Retinal pigment epithelial cell (primary cell): ENCODE results near the gene SHROOM2.

ENCODE experiments used
- DNase-seq: peaks from one replicate; pipeline ENCODE4 v3.0.0-alpha.2; 2010; ENCODE audit warnings: low read depth
- H3K4me3 ChIP-seq: 2 replicates; pipeline ENCODE4 v1.5.1; 2011; ENCODE audit warnings: mild to moderate bottlenecking, low read length, control low read depth, moderate library complexity
- CTCF ChIP-seq: conservative IDR thresholded peaks from 2 replicates; pipeline ENCODE4 v1.5.1; 2011; ENCODE audit warnings: low read depth, low read length, control low read depth, inconsistent platforms

SHROOM2 gene

GRCh38 chrX:9884031-9884779, 98.0 kb downstream of the SHROOM2 start:
- H3K4me3 ChIP-seq: no peak overlapping the region
- no peak for TF ChIP-seq CTCF
- no peak for DNase-seq

GRCh38 chrX:9885150-9885549, 98.9 kb downstream of the SHROOM2 start:
- TF ChIP-seq CTCF: peak; percentile 79
- no peak overlapping the region for H3K4me3 ChIP-seq
- DNase-seq: no peak

- no peak for DNase-seq
- no peak overlapping the region for H3K4me3 ChIP-seq
- TF ChIP-seq CTCF: no peak
These were observed 101.5 kb downstream of the SHROOM2 start for GRCh38 chrX:9887659-9888297.

DNA sequence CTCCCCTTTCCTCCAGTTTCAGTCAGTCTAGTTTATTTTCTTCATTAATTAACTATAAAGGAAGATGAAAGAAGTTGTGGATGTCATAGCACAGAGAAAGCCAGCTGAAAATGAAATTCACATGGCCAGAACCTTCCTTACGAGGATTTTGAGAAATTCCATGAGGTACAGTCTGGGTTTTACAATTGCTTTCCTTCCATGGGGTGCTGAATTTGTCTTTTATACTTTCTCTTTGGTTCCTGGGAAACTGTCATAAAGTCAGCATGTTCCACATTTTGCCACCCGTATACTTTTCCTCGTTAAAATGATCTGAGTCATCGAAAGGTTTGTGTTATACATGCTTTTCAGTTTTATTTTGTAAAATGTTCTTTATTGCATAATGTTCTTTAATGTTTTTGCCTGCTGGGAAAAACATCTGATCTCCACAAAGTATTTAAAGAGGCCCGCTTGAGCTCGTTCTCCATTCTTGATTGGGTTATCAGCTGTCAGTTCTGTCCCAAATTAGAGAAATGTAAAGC, 102.8 kb downstream of the SHROOM2 start:
- no peak overlapping the region for H3K4me3 ChIP-seq
- no peak for TF ChIP-seq CTCF
- no peak for DNase-seq

GRCh38 chrX:9890681-9891091, 104.5 kb downstream of the SHROOM2 start:
- no peak overlapping the region for H3K4me3 ChIP-seq
- DNase-seq: no peak
- TF ChIP-seq CTCF: no peak

GRCh38 chrX:9895225-9895912, 109.1 kb downstream of the SHROOM2 start:
- H3K4me3 ChIP-seq: no peak overlapping the region
- TF ChIP-seq CTCF: no peak
- no peak for DNase-seq
